Measurements from ENCODE around the gene GTSE1.

GTSE1 gene

GRCh38 chr22:46320716-46321386 lies 24.2 kb downstream of the GTSE1 start:
- H3K36me3 ChIP-seq (ENCODE audit: low read length), result peaks cover 16% of the 10 kb centered on the region; the same call in 1 of the 2 replicates
- H3K9me3 ChIP-seq (ENCODE audit: insufficient read depth, low read length), result no peaks in the 10 kb centered on the region
- H3F3A ChIP-seq (ENCODE audit: insufficient read depth), result no peaks in the 10 kb centered on the region
- no peaks in the 10 kb centered on the region for H3K27me3 ChIP-seq (ENCODE audit: low read length)
- H3K4me3 ChIP-seq (ENCODE audit: insufficient read depth, low read length, poor library complexity, severe bottlenecking), result no peak overlapping the region
- H3K4me2 ChIP-seq (ENCODE audit: low read depth, low read length, poor library complexity, severe bottlenecking), result no peak overlapping the region
- no peak overlapping the region for H2AFZ ChIP-seq (ENCODE audit: low read depth, low read length, severe bottlenecking)
- H4K20me1 ChIP-seq (ENCODE audit: low read depth, low read length), result peaks cover 5% of the 10 kb centered on the region; the same call in 1 of the 2 replicates
- no peak overlapping the region for H3K27ac ChIP-seq (ENCODE audit: low read depth, low read length)
- H3K9me2 ChIP-seq (replicated peaks; ENCODE audit: insufficient read depth, low read length), result no peaks in the 10 kb centered on the region
- H3K9ac ChIP-seq (ENCODE audit: low read length), result no peak overlapping the region
- H3K79me2 ChIP-seq (ENCODE audit: insufficient read depth, low read length), result peaks cover 22% of the 10 kb centered on the region; the same call in 1 of the 2 replicates
- no peak for TF ChIP-seq CTCF (IDR thresholded peaks at IDR 0.05; ENCODE audit: insufficient read depth, low read length, poor library complexity, severe bottlenecking)
- TF ChIP-seq EZH2phosphoT487 (conservative IDR thresholded peaks at IDR 0.05; ENCODE audit: low read length), result no peak

GRCh38 chr22:46322711-46323110 lies 26.0 kb downstream of the GTSE1 start:
- Histone ChIP-seq H3K4me2 (ENCODE audit: low read depth, low read length, poor library complexity, severe bottlenecking) (no peak overlapping the region), H3K4me3 (ENCODE audit: insufficient read depth, low read length, poor library complexity, severe bottlenecking) (no peak overlapping the region), H3K79me2 (ENCODE audit: insufficient read depth, low read length) (peaks cover 22% of the 10 kb centered on the region; the same call in 1 of the 2 replicates), H3K36me3 (ENCODE audit: low read length) (peaks cover 11% of the 10 kb centered on the region; the same call in 1 of the 2 replicates), H3K9ac (ENCODE audit: low read length) (no peak overlapping the region), H3K9me3 (ENCODE audit: insufficient read depth, low read length) (no peaks in the 10 kb centered on the region), H3K9me2 (replicated peaks; ENCODE audit: insufficient read depth, low read length) (no peaks in the 10 kb centered on the region), H4K20me1 (ENCODE audit: low read depth, low read length) (peaks cover 5% of the 10 kb centered on the region; the same call in 1 of the 2 replicates), H3K27me3 (ENCODE audit: low read length) (no peaks in the 10 kb centered on the region), H3K27ac (ENCODE audit: low read depth, low read length) (no peak overlapping the region), H3F3A (ENCODE audit: insufficient read depth) (no peaks in the 10 kb centered on the region), H2AFZ (ENCODE audit: low read depth, low read length, severe bottlenecking) (no peak overlapping the region)
- TF ChIP-seq CTCF (IDR thresholded peaks at IDR 0.05; ENCODE audit: insufficient read depth, low read length, poor library complexity, severe bottlenecking) (no peak), EZH2phosphoT487 (conservative IDR thresholded peaks at IDR 0.05; ENCODE audit: low read length) (no peak)

GRCh38 chr22:46323162-46323561 lies 26.5 kb downstream of the GTSE1 start:
- peaks cover 4% of the 10 kb centered on the region; the same call in 1 of the 2 replicates for H4K20me1 ChIP-seq (ENCODE audit: low read depth, low read length)
- H3K4me2 ChIP-seq (ENCODE audit: low read depth, low read length, poor library complexity, severe bottlenecking), result no peak overlapping the region
- no peak for TF ChIP-seq EZH2phosphoT487 (conservative IDR thresholded peaks at IDR 0.05; ENCODE audit: low read length)
- TF ChIP-seq CTCF (IDR thresholded peaks at IDR 0.05; ENCODE audit: insufficient read depth, low read length, poor library complexity, severe bottlenecking), result no peak
- H2AFZ ChIP-seq (ENCODE audit: low read depth, low read length, severe bottlenecking), result no peak overlapping the region
- H3K27ac ChIP-seq (ENCODE audit: low read depth, low read length), result no peak overlapping the region
- H3K36me3 ChIP-seq (ENCODE audit: low read length), result peaks cover 12% of the 10 kb centered on the region; the same call in 1 of the 2 replicates
- H3K4me3 ChIP-seq (ENCODE audit: insufficient read depth, low read length, poor library complexity, severe bottlenecking), result no peak overlapping the region
- H3F3A ChIP-seq (ENCODE audit: insufficient read depth), result no peaks in the 10 kb centered on the region
- no peak overlapping the region for H3K9ac ChIP-seq (ENCODE audit: low read length)
- H3K9me2 ChIP-seq (replicated peaks; ENCODE audit: insufficient read depth, low read length), result no peaks in the 10 kb centered on the region
- H3K79me2 ChIP-seq (ENCODE audit: insufficient read depth, low read length), result peaks cover 20% of the 10 kb centered on the region; the same call in 1 of the 2 replicates
- no peaks in the 10 kb centered on the region for H3K9me3 ChIP-seq (ENCODE audit: insufficient read depth, low read length)
- no peaks in the 10 kb centered on the region for H3K27me3 ChIP-seq (ENCODE audit: low read length)

Data from SU-DHL-6 (cell line).